Stimulated activated CD4-positive, alpha-beta T cell treated with anti-CD3 and anti-CD28 coated beads, TNF-alpha, amount 100 ng/mL, for 24 hours (primary cell): Measurements from ENCODE around the gene RIMS3.
"Not testable (repeated sequence)": the region's sequence is repeated elsewhere in the genome, so short reads cannot be mapped to it uniquely, and the experiment has no call there.

Source experiments
- DNase-seq, 3 experiments: peaks; one replicate each; pipeline ENCODE4 v3.0.0-alpha.2; 2020; ENCODE audit warnings: low read depth in 3 of 3

The RIMS3 gene

DNA sequence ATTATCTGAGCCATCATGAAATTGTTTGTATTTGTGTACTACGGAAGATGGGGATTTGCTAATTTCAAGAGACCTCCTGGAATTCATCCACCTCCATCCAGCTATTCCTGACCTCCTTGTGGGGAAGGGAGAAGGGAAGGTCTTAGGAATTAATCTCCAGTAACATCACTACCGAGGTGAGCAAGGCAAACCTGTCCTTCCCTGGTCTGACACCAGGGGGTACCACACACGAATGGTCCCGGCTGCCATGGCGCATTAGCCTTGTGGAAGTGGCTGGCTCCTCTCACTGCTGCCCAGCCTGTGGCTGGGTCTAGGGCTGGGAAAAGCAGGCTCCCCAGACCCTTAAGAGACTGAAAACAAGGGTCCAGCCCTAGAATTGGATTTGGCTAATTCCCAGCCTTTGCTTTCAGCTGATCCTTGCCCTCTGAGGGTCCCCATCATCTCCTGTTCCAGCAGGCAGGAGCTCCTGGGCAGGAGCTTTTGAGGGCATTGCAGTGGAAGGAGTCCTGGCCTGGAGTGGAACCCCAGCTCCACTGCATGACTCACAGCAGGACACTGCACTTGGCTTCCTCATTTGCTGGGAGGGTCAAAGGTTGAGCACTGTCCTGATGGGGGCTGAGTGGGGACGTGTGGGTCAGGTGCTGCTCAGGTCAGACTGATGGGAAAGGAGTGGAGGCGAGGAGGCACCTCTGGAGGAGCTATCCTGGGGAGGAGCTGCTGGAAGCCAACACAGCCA, 34.8 kb downstream of the RIMS3 start:
- peak in 1 of 3 experiments; percentile 16 for DNase-seq

GRCh38 chr1:40629546-40629945, 35.9 kb downstream of the RIMS3 start:
- DNase-seq: not testable (repeated sequence)

GRCh38 chr1:40628903-40629292, 36.6 kb downstream of the RIMS3 start:
- no peak for DNase-seq

GRCh38 chr1:40627987-40628902, 37.2 kb downstream of the RIMS3 start:
- DNase-seq: no peak

GRCh38 chr1:40626383-40626770, 39.1 kb downstream of the RIMS3 start:
- no peak for DNase-seq

DNA sequence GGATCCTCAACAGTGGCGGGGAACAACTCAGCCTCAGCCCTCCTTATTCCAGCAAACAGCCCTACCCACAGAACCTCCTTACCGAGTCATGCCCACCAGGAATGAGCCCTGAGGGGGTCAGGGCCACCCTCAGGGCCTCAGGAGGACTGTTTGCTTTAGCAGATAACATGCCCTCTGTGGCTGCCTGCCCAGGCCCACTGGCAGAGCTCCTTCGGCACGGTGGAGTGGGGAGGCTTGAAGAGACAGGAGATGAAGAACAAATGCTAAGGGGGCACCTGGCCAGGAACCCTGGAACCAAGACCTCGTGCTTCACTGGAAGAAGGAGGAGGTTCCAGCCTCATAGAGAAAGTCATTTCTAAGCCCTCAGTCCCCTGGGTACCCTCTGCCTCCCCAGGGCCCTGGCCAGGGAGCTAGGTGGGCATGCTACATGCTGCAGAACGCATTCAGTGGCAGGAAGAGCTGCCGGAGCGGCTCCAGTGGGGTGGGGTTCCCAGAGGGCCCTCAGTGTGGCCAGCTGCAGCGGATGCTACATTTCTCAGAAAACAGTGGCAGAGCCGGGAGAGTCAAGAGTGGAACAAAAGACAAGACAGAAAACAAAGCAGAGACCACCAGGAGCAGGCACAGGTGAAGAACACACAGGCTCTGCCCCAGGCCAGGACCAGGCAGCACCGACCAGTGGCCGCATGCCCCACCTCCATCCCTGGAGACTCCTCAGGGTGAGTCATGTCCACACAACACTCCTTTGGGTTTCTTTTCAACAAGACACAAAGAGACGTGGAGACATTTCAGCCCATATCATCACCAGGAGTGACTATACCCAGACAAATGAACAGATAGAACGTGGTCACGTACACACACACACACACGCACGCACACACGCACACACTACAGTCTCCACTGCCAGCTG, 39.8 kb downstream of the RIMS3 start:
- no peak for DNase-seq

DNA sequence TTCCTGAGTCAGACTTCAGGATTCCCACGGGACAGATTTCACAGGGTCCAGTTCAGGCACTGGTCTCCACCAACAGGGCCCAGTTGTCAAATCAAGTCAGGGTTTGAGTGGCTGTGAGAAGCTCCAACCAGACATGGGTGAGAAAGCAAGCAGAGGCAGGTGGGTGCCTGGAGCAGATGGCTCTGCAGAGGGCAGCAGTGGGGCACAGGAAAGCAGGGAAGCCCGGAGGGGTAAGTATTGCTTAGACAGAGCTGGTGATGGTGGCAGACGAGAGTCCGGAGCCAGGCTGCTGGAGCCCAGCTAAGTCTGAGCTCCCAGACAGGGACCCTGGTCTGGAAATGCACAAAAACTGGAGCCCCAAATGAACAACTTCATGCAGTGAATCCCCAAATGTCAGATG, 40.4 kb downstream of the RIMS3 start:
- peak in 1 of 3 experiments; percentile 16 for DNase-seq

DNA sequence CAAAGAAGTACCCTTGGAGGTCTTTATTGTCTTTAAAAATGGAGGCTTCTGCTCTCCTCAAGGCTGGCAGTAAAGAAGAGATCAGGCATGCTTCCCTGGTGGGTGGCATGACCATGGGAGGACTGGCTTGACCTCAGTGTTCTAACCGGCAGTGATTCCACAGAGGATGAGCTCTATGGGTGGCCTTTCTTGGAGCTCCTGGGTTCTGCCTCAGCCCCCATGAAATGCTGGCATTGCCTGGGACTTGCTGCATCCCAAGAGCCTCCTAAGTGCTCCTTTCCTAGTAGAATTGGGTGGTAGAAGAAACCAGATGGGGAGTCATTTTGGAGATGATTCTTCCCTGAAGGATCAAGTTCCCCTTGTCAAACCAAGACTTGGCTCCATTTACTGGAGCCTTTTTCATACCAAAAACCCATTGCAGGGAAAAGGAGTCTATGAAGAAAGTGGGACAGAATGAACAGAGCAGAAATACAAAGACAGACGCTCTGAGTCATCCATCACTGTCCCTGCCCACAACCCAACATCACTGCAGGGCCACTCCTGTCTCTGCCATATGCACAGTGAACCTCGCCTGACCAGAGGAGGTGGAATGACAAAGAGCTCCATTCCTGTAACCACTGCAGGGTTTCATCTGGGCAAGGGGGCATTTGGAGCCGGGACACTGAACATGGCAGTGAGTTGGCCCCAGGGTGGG, 42.4 kb downstream of the RIMS3 start:
- DNase-seq: no peak

DNA sequence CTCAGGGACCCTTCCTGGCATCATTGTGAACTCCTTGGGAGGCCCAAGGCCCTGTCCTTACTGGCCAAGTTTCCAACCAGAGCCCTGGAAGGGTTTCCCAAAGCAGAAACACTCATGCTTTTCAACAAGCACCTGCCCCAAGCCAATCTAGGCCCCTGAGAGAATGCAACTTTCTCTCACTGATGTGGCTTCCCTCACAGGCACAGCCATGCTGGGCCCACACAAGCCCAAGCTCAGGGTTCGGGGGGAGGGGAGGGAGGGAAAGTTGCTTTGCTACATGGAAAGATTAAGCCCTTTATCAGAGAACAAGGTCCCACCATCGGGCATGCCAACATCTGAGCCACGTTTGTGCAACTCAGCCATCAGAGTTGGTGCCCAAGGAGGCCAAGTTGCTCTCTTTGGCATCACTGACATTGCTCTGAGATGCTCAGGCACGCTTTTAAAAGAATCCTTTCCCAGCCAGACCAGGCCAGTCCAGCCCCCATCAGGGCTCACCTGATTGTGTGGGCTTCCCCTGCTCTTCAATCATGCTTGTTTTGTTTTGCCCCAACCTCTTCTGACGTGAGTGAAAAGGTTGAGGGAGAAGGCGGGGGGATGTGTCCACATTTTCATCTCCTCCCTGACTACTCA, 43.5 kb downstream of the RIMS3 start:
- DNase-seq: no peak

DNA sequence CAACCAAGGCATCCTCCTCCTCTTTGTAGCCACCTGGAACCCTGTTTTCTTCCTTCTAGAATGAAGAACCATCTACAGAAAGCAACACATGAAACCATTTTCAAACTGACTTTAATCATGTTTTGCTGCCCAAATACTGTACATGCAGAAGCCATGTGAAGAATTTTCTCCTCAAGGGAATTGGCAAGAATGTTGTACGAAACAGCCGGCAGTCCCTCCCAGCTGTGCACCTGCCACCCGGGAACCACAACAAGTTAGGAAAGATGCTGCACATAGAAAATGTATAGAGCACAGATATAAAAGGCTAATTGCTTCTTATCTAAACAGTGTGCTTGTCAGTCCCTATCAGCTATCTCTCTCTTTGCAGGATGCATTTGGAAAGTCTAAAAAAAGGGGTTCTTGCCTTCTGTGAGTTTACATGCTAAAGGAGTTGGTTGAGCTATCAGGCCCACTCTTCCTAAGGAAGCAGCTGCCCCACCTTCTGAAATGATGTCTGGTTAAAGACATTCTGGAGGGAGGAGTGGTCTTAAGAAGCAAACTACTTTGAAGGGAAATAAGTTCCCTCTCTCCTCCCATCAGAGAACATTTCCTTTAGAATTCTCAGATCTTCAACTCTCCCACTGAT, 44.8 kb downstream of the RIMS3 start:
- no peak for DNase-seq

DNA sequence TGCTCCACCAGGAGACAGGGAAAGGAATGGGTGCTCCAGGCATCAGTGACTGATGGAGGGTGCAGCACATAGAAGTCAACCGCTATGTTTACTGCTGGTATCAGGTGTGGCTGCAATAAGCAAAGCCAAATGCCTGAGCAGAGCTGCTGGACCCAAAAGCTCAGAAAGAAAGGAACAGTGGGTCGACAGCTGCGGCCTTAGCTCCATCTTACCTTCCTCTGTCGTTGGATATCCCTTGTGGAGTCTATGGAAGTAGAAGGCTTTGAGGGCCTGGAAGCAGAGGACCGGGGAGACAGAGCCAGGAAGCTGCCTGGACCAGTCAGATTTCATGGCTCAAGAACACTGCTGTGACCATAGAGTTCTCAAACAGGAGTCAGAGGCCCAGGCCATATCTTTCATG, 45.3 kb downstream of the RIMS3 start:
- DNase-seq: no peak

GRCh38 chr1:40618108-40618507, 47.4 kb downstream of the RIMS3 start:
- no peak for DNase-seq

- DNase-seq: peak; percentile 49 to 72 (median 57)
Observed at GRCh38 chr1:40612345-40612831, 53.1 kb downstream of the RIMS3 start.

DNA sequence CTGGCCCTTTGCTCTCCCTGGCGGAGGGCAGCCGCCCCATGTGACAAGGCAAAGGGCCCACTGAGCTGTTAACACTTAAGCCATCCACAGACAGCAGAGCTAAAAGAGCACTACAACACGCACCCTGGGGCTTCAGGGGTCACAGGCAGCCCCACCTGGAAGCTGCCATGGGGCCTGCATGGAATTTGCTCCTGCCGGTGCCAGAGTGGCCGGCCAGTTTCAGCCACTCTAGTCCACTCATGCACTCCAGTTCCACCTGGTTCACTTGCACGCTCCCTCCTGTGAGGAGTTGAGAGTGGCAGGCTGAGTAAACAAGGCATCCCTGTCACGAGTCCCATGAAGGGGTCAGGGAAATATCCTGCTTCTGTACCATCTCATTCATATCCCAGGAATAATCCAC, 55.3 kb downstream of the RIMS3 start:
- DNase-seq: no peak

DNA sequence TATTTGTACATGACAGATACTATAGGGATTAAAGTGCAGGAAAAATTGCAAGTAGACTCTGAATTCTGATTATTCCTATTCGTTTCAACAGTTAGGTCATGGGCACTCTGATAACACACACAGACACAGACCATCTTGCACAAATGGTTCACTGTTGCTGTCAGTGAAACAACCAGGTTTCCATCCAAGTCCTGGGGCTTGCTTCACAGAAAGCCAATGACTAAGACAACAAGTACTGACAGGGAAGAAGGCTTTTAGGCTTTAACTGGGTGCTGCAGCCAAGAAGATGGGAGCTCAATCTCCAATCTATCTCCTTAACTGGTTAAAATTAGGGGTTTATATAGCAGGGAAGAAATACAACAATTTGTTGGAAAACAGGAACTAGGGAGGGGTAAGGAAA, 57.6 kb downstream of the RIMS3 start:
- DNase-seq: no peak

- no peak for DNase-seq
Observed at GRCh38 chr1:40606978-40607377, 58.5 kb downstream of the RIMS3 start.

- no peak for DNase-seq
Observed at GRCh38 chr1:40606194-40606593, 59.3 kb downstream of the RIMS3 start.

DNA sequence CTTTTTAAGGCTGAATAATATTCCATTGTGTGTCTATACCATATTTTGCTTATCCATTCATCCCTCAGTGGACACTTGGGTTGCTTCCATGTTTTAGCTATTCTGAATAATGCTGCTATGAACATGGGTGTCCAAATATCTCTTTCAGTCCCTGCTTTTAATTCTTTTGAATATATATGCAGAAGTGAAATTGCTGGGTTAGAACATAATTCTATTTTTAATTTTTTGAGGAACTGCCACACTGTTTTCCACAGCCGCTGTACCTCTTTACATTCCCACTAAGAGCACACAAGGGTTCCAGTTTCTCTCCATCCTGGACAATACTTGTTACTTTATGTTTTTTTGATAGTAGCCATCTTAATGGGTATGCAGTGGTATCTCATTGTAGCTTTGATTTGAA, 65.6 kb downstream of the RIMS3 start:
- DNase-seq: no peak

DNA sequence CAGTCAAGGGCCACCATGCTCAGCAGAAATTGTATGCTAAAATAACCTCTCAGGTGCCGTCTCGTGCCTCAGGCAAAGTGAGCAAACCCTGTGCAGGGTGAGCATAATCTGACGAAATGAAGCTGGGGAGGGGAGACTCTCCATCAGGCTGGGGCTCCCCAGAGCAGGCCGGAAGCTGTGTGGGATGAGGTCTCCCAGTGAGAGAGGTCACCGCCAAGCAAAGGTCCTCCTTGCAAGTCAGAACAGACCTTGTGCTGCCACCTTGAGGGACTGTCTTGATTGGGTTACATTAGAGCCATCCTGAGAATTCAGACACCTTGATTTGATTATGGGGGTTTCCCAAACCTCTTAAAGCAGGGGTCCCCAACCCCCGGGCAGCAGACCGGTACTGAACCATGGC, 69.9 kb downstream of the RIMS3 start:
- DNase-seq: no peak

DNA sequence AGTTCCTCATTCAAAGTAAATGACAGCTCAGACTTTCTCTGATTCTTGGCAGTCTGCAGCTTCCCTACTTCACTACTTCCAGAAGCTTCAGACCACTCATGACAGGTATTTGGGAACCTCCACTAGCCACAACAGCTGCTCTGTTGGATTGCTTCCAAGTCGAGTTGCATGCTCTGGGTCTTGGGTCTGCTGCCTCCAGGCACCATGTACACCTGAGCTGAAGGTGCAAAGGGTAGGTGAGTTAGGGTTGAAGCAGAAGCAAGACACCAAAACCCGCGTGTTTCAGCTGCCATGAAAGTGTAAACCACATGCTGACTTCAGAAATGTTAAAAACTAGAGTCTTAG, 71.3 kb downstream of the RIMS3 start:
- DNase-seq: no peak
